Neutrophil (primary cell): Measurements from ENCODE around the gene CDH13.

Experiments
- H3K27ac ChIP-seq: fragments of 200-600 bp; sonication (generic); 2 replicates; pipeline ENCODE4 v1.5.1; 2016; ENCODE audit warnings: mild to moderate bottlenecking, moderate library complexity
- H3K27me3 ChIP-seq: fragments of 200-600 bp; sonication (generic); 2 replicates; pipeline ENCODE4 v1.6.0; 2016; ENCODE audit warnings: mild to moderate bottlenecking
- H3K36me3 ChIP-seq: fragments of 200-600 bp; sonication (generic); 2 replicates; pipeline ENCODE4 v1.5.1; 2017
- H3K4me1 ChIP-seq, 2 experiments: fragments of 200-600 bp in 1 of 2; sonication (generic) in 1 of 2; 1 replicate in 1 of 2; 2 replicates in 1 of 2; pipeline versions ENCODE4 v1.5.1 to v1.6.1; 2013 to 2016; ENCODE audit warnings: low read depth in 1 of 2, low read length in 1 of 2, mild to moderate bottlenecking in 1 of 2, moderate library complexity in 1 of 2; ENCODE audit not compliant: control insufficient read depth in 1 of 2, insufficient read depth in 1 of 2
- H3K4me3 ChIP-seq, 2 experiments: fragments of 200-600 bp in 1 of 2; sonication (generic) in 1 of 2; 1 replicate in 1 of 2; 2 replicates in 1 of 2; pipeline ENCODE4 v1.5.1; 2013 to 2016; ENCODE audit warnings: low read depth in 1 of 2, low read length in 1 of 2, mild to moderate bottlenecking in 1 of 2, moderate library complexity in 1 of 2
- H3K9me3 ChIP-seq: fragments of 200-600 bp; sonication (generic); 2 replicates; pipeline ENCODE4 v1.5.1; 2016
- CTCF ChIP-seq: fragments of 200-600 bp; sonication (generic); IDR thresholded peaks from 2 replicates; pipeline ENCODE4 v1.5.1; 2016; ENCODE audit warnings: antibody characterized with exemption

CDH13 gene

GRCh38 chr16:83509316-83509715 lies 882.5 kb downstream of the CDH13 start:
- no peaks in the 10 kb centered on the region for H3K4me1 ChIP-seq
- H3K36me3 ChIP-seq: no peaks in the 10 kb centered on the region
- TF ChIP-seq CTCF: no peak
- no peak overlapping the region for H3K4me3 ChIP-seq
- no peak overlapping the region for H3K27ac ChIP-seq
- no peaks in the 10 kb centered on the region for H3K27me3 ChIP-seq
- H3K9me3 ChIP-seq: no peaks in the 10 kb centered on the region

GRCh38 chr16:83510906-83511305 lies 884.1 kb downstream of the CDH13 start:
- H3K4me1 ChIP-seq: no peaks in the 10 kb centered on the region
- no peak overlapping the region for H3K4me3 ChIP-seq
- H3K9me3 ChIP-seq: no peaks in the 10 kb centered on the region
- no peak for TF ChIP-seq CTCF
- no peaks in the 10 kb centered on the region for H3K27me3 ChIP-seq
- no peak overlapping the region for H3K27ac ChIP-seq
- H3K36me3 ChIP-seq: no peaks in the 10 kb centered on the region

GRCh38 chr16:83513008-83513755 lies 886.4 kb downstream of the CDH13 start:
- H3K27ac ChIP-seq: no peak overlapping the region
- TF ChIP-seq CTCF: no peak
- H3K4me3 ChIP-seq: no peak overlapping the region
- H3K9me3 ChIP-seq: no peaks in the 10 kb centered on the region
- no peaks in the 10 kb centered on the region for H3K4me1 ChIP-seq
- H3K36me3 ChIP-seq: no peaks in the 10 kb centered on the region
- no peaks in the 10 kb centered on the region for H3K27me3 ChIP-seq

GRCh38 chr16:83515395-83515794 lies 888.6 kb downstream of the CDH13 start:
- Histone ChIP-seq H3K36me3 (no peaks in the 10 kb centered on the region), H3K27me3 (no peaks in the 10 kb centered on the region), H3K4me3 (no peak overlapping the region), H3K4me1 (no peaks in the 10 kb centered on the region), H3K9me3 (no peaks in the 10 kb centered on the region), H3K27ac (no peak overlapping the region)
- TF ChIP-seq CTCF: no peak

GRCh38 chr16:83516931-83517330 lies 890.2 kb downstream of the CDH13 start:
- TF ChIP-seq CTCF: no peak
- no peaks in the 10 kb centered on the region for H3K36me3 ChIP-seq
- H3K4me3 ChIP-seq: no peak overlapping the region
- H3K27me3 ChIP-seq: no peaks in the 10 kb centered on the region
- H3K9me3 ChIP-seq: no peaks in the 10 kb centered on the region
- no peak overlapping the region for H3K27ac ChIP-seq
- no peaks in the 10 kb centered on the region for H3K4me1 ChIP-seq
